HG03139 (cell line): ENCODE results near the gene MDK.

Experiments
- ATAC-seq: cut with Tn5 transposase; IDR thresholded peaks from one replicate; pipeline ENCODE4 v1.9.1; 2021; ENCODE audit not compliant: unreplicated experiment

Gene MDK

DNA sequence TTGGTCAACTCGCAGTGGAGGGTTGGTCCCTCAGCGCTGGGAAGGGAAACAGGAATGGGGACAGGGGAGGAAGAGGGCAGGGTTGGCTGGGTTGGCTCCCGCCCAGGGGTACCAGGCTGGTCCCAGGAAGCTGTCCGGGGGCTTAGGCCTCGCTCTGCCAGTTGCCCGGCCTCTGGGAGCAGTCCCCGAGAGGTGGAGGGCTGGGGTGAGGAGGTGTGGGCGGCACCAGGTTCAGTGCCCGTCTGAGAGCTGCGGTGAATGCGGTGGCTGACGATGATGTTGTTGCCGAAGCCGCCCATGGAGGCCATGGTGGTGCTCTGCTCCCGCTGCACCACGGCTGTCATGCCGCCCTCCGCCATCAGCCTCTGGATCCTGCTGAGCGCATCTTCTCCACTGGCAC, 16.1 kb downstream of the MDK start:
- ATAC-seq = no peak

- ATAC-seq = no peak
These were observed 21.8 kb downstream of the MDK start for GRCh38 chr11:46402957-46403902.

GRCh38 chr11:46404476-46405017, 23.1 kb downstream of the MDK start:
- no peak for ATAC-seq

DNA sequence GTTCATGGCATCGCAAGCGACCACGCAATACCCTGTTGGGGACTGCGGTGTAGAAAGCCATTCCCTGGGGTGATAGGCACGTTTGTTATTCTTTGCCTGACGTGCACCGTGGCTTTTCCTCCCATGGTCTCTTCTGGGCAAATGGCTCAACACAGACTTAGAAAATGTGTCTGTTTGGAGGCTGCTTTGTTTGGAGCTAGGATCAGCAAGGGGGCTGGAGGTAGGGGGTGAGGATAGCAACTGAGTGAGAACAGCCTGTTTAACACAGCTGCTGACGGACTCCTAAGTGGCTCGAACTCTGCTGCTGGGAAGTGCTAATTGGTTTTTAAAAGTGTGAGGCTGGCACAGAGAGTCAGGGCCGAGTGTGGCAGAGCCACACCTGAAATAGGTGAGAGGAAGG, 26.2 kb downstream of the MDK start:
- ATAC-seq = no peak

- no peak for ATAC-seq
These were observed 27.0 kb downstream of the MDK start for GRCh38 chr11:46408407-46408986.

GRCh38 chr11:46410021-46410420, 28.6 kb downstream of the MDK start:
- no peak for ATAC-seq

DNA sequence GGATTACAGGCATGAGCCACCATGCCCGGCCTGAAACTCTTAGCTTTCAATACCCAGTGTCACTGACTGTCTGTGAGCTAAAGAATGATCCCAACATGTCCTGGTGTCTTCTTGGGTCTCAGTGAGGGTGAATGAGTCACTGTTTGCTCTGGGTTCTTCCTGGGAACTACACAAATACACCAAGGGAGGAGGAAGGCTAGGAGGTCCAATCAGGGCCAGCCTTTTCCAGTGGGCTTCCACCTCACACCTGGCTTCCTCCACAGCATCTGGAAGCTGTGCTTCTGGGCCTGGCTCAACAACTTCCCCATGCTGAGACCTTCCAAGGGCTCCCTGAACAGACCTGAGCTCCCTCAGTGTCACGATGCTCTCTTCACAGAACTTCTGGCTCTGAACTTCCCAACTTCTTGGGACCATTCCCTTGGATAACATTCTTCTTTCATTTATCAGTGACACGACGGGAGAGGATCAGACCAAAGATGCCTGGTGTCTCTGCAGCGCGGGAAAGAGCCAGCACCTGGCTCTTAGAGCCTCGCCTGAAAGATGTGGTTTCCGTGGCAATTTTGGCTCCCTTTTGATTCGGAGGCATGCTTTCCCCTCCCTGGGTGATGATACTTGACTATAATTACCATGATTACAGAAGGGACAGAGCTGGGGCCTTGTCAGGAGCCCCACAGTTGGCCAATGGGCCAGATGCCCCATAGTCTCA, 32.4 kb downstream of the MDK start:
- no peak for ATAC-seq

DNA sequence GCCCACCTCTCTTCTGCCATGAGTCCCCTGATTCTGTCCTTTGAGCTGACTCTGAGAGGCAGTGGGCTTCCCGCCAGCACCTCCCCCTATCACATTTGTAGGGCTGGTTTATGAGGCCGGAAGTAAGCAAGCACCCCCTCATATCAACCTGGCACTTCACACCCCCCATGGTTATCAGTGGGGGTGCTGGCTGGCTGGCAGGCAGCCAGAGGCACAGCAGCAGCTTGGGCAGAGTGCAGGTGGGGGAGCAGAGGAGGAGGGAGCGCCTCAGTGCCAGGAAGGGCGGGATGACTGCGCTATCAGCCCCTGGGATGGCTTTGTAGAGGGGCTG, 33.0 kb downstream of the MDK start:
- no peak for ATAC-seq

- no peak for ATAC-seq
These were observed 33.4 kb downstream of the MDK start for GRCh38 chr11:46414879-46415278.

GRCh38 chr11:46417711-46418110, 36.2 kb downstream of the MDK start:
- no peak for ATAC-seq

GRCh38 chr11:46418751-46419150, 37.3 kb downstream of the MDK start:
- ATAC-seq = no peak

GRCh38 chr11:46420513-46420912, 39.0 kb downstream of the MDK start:
- no peak for ATAC-seq

DNA sequence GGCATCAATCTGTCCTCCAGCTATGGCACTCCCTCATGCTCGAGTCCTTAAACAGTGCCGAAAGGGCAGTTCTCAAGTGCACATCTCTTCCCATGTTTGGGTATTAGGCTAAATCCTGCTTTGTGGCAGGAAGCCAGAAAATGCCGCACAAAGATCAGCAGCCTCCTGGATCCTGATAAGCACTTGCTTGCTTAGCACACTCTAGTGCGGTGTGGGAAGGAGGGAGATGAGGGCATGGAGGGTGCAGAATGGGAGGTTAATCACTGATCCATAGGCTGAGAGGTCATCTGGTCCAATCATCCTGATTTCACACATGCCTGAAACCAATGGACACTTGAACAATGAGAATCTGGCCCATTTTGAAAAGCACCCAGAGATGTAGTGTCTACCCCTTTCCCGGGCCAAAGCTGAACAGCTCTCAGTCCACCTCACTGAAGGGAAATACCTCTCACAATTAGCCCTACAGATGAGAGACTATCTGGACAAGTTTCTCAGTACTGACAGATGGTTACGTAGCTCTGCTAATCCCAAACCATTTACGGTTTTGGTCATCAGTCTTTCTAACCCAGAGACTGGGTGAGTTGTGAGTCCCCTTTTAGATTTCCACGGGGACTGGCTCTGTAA, 39.9 kb downstream of the MDK start:
- ATAC-seq = no peak

DNA sequence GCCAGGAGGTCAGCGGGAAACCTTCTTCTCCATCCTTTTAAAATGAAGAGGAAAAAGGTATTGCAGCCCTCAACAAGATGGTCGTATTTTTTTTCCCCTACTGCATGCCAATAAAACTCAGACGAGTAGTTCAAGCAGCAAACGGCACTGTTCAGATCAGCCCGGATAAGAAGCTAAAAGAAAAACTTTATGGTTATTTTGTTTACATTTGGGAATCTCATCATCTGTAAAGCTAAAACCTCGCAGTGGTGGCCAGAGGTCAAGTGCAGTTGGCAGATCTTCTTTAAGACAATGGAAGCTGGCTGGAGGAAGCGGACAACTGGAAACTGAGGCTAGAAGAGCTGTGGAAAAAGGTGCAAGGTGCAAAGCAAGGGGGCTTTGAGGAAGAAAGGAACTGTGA, 41.1 kb downstream of the MDK start:
- no peak for ATAC-seq

- ATAC-seq = no peak
These were observed 44.9 kb downstream of the MDK start for GRCh38 chr11:46426233-46426991.

DNA sequence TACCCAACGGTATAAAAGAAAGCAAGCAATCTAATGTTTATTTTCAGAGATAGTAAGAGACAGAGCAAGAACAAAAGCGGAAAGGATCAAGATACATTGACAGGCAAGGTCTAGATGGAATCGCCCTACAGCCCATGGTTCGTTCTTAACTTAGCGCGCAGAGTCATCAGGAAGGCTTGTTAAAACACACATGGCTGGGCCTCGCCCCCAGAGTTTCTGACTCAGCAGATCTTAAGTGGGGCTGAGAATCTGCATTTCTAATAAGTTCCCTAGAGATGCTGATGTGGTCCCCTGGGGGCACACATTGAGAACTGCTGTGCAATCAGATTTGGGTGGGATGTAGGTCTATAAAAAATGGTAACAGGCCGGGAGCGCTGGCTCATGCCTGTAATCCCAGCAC, 45.9 kb downstream of the MDK start:
- no peak for ATAC-seq

DNA sequence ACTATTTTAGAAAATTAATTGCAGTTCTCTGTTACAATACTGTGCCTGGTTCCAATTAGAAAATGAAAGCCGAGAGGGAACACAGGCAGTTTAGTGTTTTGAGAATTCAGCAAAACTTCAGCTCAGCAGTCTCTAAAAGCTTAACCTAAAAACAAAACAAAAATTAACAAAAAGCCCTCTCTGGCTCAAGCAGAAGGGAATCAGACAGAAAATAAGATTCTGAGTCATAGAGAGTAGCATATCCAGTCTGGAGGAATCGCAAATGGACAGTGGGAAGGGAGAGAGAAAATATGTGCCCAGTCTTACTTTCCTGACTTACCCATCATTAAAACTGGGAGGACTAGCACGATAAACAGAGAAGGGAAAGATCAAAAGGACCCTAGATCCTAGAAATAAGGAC, 48.2 kb downstream of the MDK start:
- ATAC-seq = no peak

- ATAC-seq = no peak
These were observed 49.7 kb downstream of the MDK start for GRCh38 chr11:46431211-46431610.
